Activated CD4-positive, alpha-beta T cell treated with anti-CD3 and anti-CD28 coated beads, Interleukin-2, amount 50 U/mL, for 4 hours (primary cell): ENCODE data around the gene PCDHB7.
"Not testable (repeated sequence)": the region's sequence is repeated elsewhere in the genome, so short reads cannot be mapped to it uniquely, and the experiment has no call there.

Source experiments
- DNase-seq, 2 experiments: peaks; one replicate each; pipeline ENCODE4 v3.0.0-alpha.2; 2020

The PCDHB7 gene

GRCh38 chr5:141182248-141182647, 9.8 kb downstream of the PCDHB7 start, which contains the start of gene PCDHB16:
Gene PCDHB16, plus strand, starts transcription at chr5:141182387. Its CDS starts 173 bp downstream, at chr5:141182560.
- no peak for DNase-seq

- not testable (repeated sequence) for DNase-seq
These were observed 11.8 kb downstream of the PCDHB7 start for GRCh38 chr5:141184117-141184855.

- DNase-seq, result peak in 1 of 2 experiments; percentile 15
These were observed 14.6 kb downstream of the PCDHB7 start, which contains the start of gene PCDHB9 for GRCh38 chr5:141186897-141187512. Gene PCDHB9, plus strand, starts transcription at chr5:141187161. Its CDS starts 158 bp downstream, at chr5:141187319.

GRCh38 chr5:141188682-141189081, 16.2 kb downstream of the PCDHB7 start:
- DNase-seq, result not testable (repeated sequence)

GRCh38 chr5:141189131-141189530, 16.7 kb downstream of the PCDHB7 start:
- DNase-seq, result not testable (repeated sequence)

GRCh38 chr5:141192110-141192725, 19.8 kb downstream of the PCDHB7 start, which contains the start of gene PCDHB10:
Gene PCDHB10, plus strand, starts transcription at chr5:141192353. Its CDS starts 200 bp downstream, at chr5:141192553.
- DNase-seq, result peak in 1 of 2 experiments; percentile 8

GRCh38 chr5:141194332-141194731, 21.9 kb downstream of the PCDHB7 start:
- not testable (repeated sequence) for DNase-seq

GRCh38 chr5:141196363-141196762, 23.9 kb downstream of the PCDHB7 start:
- no peak for DNase-seq

- DNase-seq, result no peak
These were observed 27.2 kb downstream of the PCDHB7 start, which contains the start of gene PCDHB11 for GRCh38 chr5:141199359-141200235. Gene PCDHB11, plus strand, starts transcription at chr5:141199627. Its CDS starts 148 bp downstream, at chr5:141199775.

GRCh38 chr5:141201126-141201525, 28.7 kb downstream of the PCDHB7 start:
- not testable (repeated sequence) for DNase-seq

GRCh38 chr5:141201646-141202045, 29.2 kb downstream of the PCDHB7 start:
- DNase-seq, result not testable (repeated sequence)

- DNase-seq, result no peak
These were observed 36.0 kb downstream of the PCDHB7 start, which contains the start of gene PCDHB12 for GRCh38 chr5:141208478-141208877. Gene PCDHB12, plus strand, starts transcription at chr5:141208719. Its CDS starts 189 bp downstream, at chr5:141208908.

GRCh38 chr5:141210281-141210680, 37.8 kb downstream of the PCDHB7 start:
- DNase-seq, result not testable (repeated sequence)

- DNase-seq, result not testable (repeated sequence)
These were observed 38.4 kb downstream of the PCDHB7 start for GRCh38 chr5:141210849-141211248.

GRCh38 chr5:141213656-141214339, 41.4 kb downstream of the PCDHB7 start, which contains the start of gene PCDHB13:
Gene PCDHB13, plus strand, starts transcription at chr5:141213919. Its CDS starts 205 bp downstream, at chr5:141214124.
- not testable (repeated sequence) for DNase-seq

- not testable (repeated sequence) for DNase-seq
These were observed 42.1 kb downstream of the PCDHB7 start for GRCh38 chr5:141214583-141214982.

- not testable (repeated sequence) for DNase-seq
These were observed 43.1 kb downstream of the PCDHB7 start for GRCh38 chr5:141215504-141215903.

- DNase-seq, result not testable (repeated sequence)
These were observed 43.6 kb downstream of the PCDHB7 start for GRCh38 chr5:141216035-141216434.

- DNase-seq, result no peak
These were observed 50.8 kb downstream of the PCDHB7 start, which contains the start of gene PCDHB14 for GRCh38 chr5:141223112-141223783. Gene PCDHB14, plus strand, starts transcription at chr5:141223343. Its CDS starts 163 bp downstream, at chr5:141223506.

- not testable (repeated sequence) for DNase-seq
These were observed 52.4 kb downstream of the PCDHB7 start for GRCh38 chr5:141224844-141225243.
